Measurements from ENCODE around the gene KNOP1. TPM values are rescaled to one million over a fixed set of nuclear protein-coding genes. Genes with fewer than 3 reads are reported as not detected.

KNOP1 gene
- total RNA-seq, 2 donors from 2014 or later: 83.9 to 95.9 TPM

DNA sequence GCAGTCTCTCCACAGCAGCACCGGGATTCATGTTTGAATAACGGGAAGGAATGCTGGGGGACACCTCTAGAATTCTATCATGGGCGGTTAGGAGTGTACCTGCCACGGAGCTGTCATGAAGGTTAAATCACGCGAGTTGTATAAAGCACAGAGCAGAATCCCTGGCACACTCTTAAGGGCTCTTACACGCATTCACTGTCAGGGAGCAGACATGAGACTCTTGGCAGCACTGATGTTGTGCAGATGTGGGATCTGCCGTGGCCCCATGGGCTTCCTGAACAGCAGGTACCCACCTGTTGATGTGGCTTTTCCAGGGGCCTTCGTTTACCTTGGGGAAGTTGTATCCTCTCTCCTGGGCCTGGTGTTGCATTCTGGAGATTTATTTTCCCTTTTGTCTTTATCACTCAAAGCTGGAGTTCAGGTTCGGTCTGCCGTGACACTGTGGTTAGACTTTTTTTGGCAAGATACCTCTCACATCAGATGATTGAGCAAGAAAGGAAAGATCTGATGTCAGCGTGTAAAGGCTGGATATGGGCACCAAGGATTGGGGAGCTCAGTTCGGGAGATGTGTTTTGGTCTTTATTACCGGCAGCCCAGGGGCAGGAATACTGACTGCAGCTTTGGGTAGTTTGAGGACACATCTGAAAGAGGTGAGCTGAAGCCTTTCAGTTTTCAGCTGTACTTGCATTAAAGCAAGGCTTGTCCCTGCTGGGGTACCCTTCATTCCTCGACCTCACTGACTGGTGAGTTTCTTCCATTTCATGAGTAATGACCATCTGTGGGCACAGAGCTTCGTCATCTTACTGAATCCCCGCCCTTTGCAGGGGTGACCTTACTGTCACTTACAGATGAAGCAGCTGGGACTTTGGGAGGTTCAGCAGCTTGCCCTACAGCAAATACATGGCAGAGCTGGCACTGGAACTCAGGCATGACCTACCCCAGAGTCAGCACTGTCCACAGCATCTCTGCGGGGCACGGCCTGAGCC is 19.3 kb downstream of the KNOP1 start:
- 95 to 98% methylated on average over 16 to 19 of the region's 19 CpGs for WGBS, 2 experiments (ENCODE audit: insufficient coverage in 1 of 2, insufficient read length in 1 of 2)
- Histone ChIP-seq H3K27me3 (ENCODE audit: control insufficient read depth, insufficient read depth, low read length, poor library complexity, severe bottlenecking) (no peaks in the 10 kb centered on the region), H3K4me3 (ENCODE audit: low read length) (no peak overlapping the region), H3K9ac (ENCODE audit: extremely low read depth, low read length, poor library complexity, severe bottlenecking) (no peak overlapping the region), H3K27ac (ENCODE audit: low read depth, low read length) (no peak overlapping the region), H3K36me3 (ENCODE audit: control insufficient read depth, insufficient read depth, low read length) (peaks cover 70% of the 10 kb centered on the region), H3K4me1 (ENCODE audit: control insufficient read depth, insufficient read depth, low read length) (no peaks in the 10 kb centered on the region), H3K9me3 (ENCODE audit: control insufficient read depth, low read length) (no peaks in the 10 kb centered on the region)
- Mint-ChIP-seq H3K27me3 (ENCODE audit: insufficient read depth) (no peaks in the 10 kb centered on the region), H3K4me3 (no peak overlapping the region), H3K4me1 (no peaks in the 10 kb centered on the region), H3K36me3 (ENCODE audit: low read depth) (peaks cover 79% of the 10 kb centered on the region), H3K9me3 (no peaks in the 10 kb centered on the region), H3K27ac (no peak overlapping the region)
- no peak for DNase-seq
- TF ChIP-seq, protein P1, sequence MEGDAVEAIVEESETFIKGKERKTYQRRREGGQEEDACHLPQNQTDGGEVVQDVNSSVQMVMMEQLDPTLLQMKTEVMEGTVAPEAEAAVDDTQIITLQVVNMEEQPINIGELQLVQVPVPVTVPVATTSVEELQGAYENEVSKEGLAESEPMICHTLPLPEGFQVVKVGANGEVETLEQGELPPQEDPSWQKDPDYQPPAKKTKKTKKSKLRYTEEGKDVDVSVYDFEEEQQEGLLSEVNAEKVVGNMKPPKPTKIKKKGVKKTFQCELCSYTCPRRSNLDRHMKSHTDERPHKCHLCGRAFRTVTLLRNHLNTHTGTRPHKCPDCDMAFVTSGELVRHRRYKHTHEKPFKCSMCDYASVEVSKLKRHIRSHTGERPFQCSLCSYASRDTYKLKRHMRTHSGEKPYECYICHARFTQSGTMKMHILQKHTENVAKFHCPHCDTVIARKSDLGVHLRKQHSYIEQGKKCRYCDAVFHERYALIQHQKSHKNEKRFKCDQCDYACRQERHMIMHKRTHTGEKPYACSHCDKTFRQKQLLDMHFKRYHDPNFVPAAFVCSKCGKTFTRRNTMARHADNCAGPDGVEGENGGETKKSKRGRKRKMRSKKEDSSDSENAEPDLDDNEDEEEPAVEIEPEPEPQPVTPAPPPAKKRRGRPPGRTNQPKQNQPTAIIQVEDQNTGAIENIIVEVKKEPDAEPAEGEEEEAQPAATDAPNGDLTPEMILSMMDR (conservative IDR thresholded peaks at IDR 0.05): no peak

DNA sequence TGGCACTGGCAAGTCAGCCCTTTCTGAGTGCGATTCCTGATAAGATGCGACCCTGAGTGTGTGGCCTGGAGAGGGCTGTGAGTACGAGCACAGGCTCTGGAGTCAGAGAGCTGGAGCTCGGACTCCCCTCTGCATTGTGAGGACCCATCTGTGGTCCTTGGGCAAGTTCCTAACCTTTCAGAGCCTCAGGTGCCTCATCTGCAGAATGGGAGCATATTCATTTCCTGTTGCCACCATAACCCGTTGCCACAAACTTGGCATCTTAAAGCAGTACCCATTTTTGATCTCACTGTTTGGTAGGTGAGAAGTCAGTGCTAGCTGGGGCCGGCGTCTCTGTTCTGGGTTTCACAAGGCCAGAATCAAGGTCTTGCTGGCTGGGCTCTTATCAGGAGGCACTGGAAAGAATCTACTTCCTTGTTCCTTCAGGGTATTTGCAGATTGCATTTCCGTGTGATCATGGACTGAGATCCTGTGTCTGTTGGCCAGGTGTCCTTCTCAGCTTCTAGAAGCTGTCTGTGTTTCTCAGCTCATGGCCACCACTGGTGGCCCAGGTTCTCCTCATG is 20.2 kb downstream of the KNOP1 start:
- TF ChIP-seq, protein P1 (conservative IDR thresholded peaks at IDR 0.05): no peak
- 95 to 97% methylated on average over 5 to 8 of the region's 8 CpGs for WGBS, 2 experiments (ENCODE audit: insufficient coverage in 1 of 2, insufficient read length in 1 of 2)
- H3K27me3 Mint-ChIP-seq (ENCODE audit: insufficient read depth): no peaks in the 10 kb centered on the region

DNA sequence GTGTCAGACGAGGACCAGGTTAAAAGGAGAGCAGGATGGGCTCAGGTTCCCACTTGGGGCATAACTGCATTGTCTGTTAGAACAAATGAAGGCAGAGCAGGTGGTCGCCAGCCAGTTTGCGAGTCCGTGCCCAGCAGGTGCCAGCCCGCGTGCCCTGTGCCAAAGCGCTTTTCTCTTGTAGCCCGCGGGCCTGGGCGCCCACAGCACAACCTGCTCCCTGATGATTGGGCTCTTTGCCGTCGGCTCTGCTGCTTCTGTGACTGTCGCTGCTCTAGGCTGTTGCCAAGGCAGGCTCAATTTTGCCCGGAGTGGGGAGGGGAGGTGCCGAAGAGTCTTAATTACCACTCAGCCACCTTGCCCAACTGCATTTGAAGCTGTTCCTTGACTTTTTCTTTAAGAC is 21.1 kb downstream of the KNOP1 start:
- Mint-ChIP-seq H3K4me3 (no peak overlapping the region), H3K9me3 (no peaks in the 10 kb centered on the region), H3K4me1 (no peaks in the 10 kb centered on the region), H3K27me3 (ENCODE audit: insufficient read depth) (no peaks in the 10 kb centered on the region), H3K27ac (no peak overlapping the region), H3K36me3 (ENCODE audit: low read depth) (peaks cover 75% of the 10 kb centered on the region)
- no peaks in the 10 kb centered on the region for H3K27me3 ChIP-seq (ENCODE audit: control insufficient read depth, insufficient read depth, low read length, poor library complexity, severe bottlenecking)
- H3K4me1 ChIP-seq (ENCODE audit: control insufficient read depth, insufficient read depth, low read length): no peaks in the 10 kb centered on the region
- DNase-seq: no peak
- H3K27ac ChIP-seq (ENCODE audit: low read depth, low read length): no peak overlapping the region
- 94 to 98% methylated on average over 15 of the region's 15 CpGs for WGBS, 2 experiments (ENCODE audit: insufficient coverage in 1 of 2, insufficient read length in 1 of 2)
- H3K4me3 ChIP-seq (ENCODE audit: low read length): no peak overlapping the region
- no peaks in the 10 kb centered on the region for H3K9me3 ChIP-seq (ENCODE audit: control insufficient read depth, low read length)
- no peak overlapping the region for H3K9ac ChIP-seq (ENCODE audit: extremely low read depth, low read length, poor library complexity, severe bottlenecking)
- TF ChIP-seq, protein P1 (conservative IDR thresholded peaks at IDR 0.05): no peak
- peaks cover 52% of the 10 kb centered on the region for H3K36me3 ChIP-seq (ENCODE audit: control insufficient read depth, insufficient read depth, low read length)

More for the DNA sequence above, 20.2 kb downstream of the KNOP1 start:
- Mint-ChIP-seq H3K4me3 (no peak overlapping the region), H3K9me3 (no peaks in the 10 kb centered on the region), H3K36me3 (ENCODE audit: low read depth) (peaks cover 74% of the 10 kb centered on the region), H3K4me1 (no peaks in the 10 kb centered on the region), H3K27ac (no peak overlapping the region)
- H3K4me3 ChIP-seq (ENCODE audit: low read length): no peak overlapping the region
- no peaks in the 10 kb centered on the region for H3K9me3 ChIP-seq (ENCODE audit: control insufficient read depth, low read length)
- no peak overlapping the region for H3K27ac ChIP-seq (ENCODE audit: low read depth, low read length)
- H3K27me3 ChIP-seq (ENCODE audit: control insufficient read depth, insufficient read depth, low read length, poor library complexity, severe bottlenecking): no peaks in the 10 kb centered on the region
- H3K36me3 ChIP-seq (ENCODE audit: control insufficient read depth, insufficient read depth, low read length): peaks cover 60% of the 10 kb centered on the region
- DNase-seq: no peak
- H3K4me1 ChIP-seq (ENCODE audit: control insufficient read depth, insufficient read depth, low read length): no peaks in the 10 kb centered on the region
- H3K9ac ChIP-seq (ENCODE audit: extremely low read depth, low read length, poor library complexity, severe bottlenecking): no peak overlapping the region

All from endodermal cell (in vitro differentiated cells).